ENCODE data around the gene RPS2.
"Not testable (repeated sequence)": the region's sequence is repeated elsewhere in the genome, so short reads cannot be mapped to it uniquely, and the experiment has no call there.

Gene RPS2

GRCh38 chr16:1964506-1965395, at the start of gene RPS2:
TSS of gene RPS2 (minus strand) at chr16:1964826. CDS start at chr16:1964625, 201 bp downstream.
- H3K4me3 ChIP-seq (ENCODE audit: low read length): peak within 1 kb of the TSS; percentile 80
- H3K36me3 ChIP-seq (ENCODE audit: control insufficient read depth, insufficient read depth, low read length): peaks cover 16% of the 10 kb centered on the region
- H3K4me1 ChIP-seq (ENCODE audit: control insufficient read depth, insufficient read depth, low read length): peaks cover 18% of the 10 kb centered on the region
- H3K9ac ChIP-seq (ENCODE audit: low read length): peak within 1 kb of the TSS; percentile 84
- no peaks in the 10 kb centered on the region for H3K27me3 ChIP-seq (ENCODE audit: control insufficient read depth, insufficient read depth, low read length)
- H3K27ac ChIP-seq (ENCODE audit: low read depth, low read length): peak within 1 kb of the TSS; percentile 95

- Histone ChIP-seq H3K9ac (ENCODE audit: low read length) (no peak overlapping the region), H3K36me3 (ENCODE audit: control insufficient read depth, insufficient read depth, low read length) (no peaks in the 10 kb centered on the region), H3K4me3 (ENCODE audit: low read length) (no peak overlapping the region), H3K4me1 (ENCODE audit: control insufficient read depth, insufficient read depth, low read length) (peaks cover 12% of the 10 kb centered on the region), H3K27me3 (ENCODE audit: control insufficient read depth, insufficient read depth, low read length) (no peaks in the 10 kb centered on the region), H3K27ac (ENCODE audit: low read depth, low read length) (no peak overlapping the region)
These were observed 48.9 kb upstream of the RPS2 start for GRCh38 chr16:2013527-2013926.

GRCh38 chr16:2011726-2012125, 47.1 kb upstream of the RPS2 start:
- H3K4me3 ChIP-seq (ENCODE audit: low read length); H3K27ac ChIP-seq (ENCODE audit: low read depth, low read length); H3K36me3 ChIP-seq (ENCODE audit: control insufficient read depth, insufficient read depth, low read length); H3K9ac ChIP-seq (ENCODE audit: low read length); H3K27me3 ChIP-seq (ENCODE audit: control insufficient read depth, insufficient read depth, low read length): not testable (repeated sequence)
- H3K4me1 ChIP-seq (ENCODE audit: control insufficient read depth, insufficient read depth, low read length): peaks cover 23% of the 10 kb centered on the region

- H3K4me1 ChIP-seq (ENCODE audit: control insufficient read depth, insufficient read depth, low read length): peaks cover 24% of the 10 kb centered on the region
- peaks cover 2% of the 10 kb centered on the region for H3K36me3 ChIP-seq (ENCODE audit: control insufficient read depth, insufficient read depth, low read length)
- peak within 1 kb of the TSS; percentile 91 for H3K27ac ChIP-seq (ENCODE audit: low read depth, low read length)
- H3K9ac ChIP-seq (ENCODE audit: low read length): peak within 1 kb of the TSS; percentile 75
- no peaks in the 10 kb centered on the region for H3K27me3 ChIP-seq (ENCODE audit: control insufficient read depth, insufficient read depth, low read length)
- H3K4me3 ChIP-seq (ENCODE audit: low read length): peak within 1 kb of the TSS; percentile 84
These were observed 45.3 kb upstream of the RPS2 start, which contains the start of gene ZNF598 for GRCh38 chr16:2009791-2010510. TSS of gene ZNF598 (minus strand) at chr16:2009821.

GRCh38 chr16:2009164-2009711, 44.6 kb upstream of the RPS2 start:
- H3K4me3 ChIP-seq (ENCODE audit: low read length): peak overlapping the region; percentile 81
- H3K27me3 ChIP-seq (ENCODE audit: control insufficient read depth, insufficient read depth, low read length): no peaks in the 10 kb centered on the region
- peak overlapping the region; percentile 75 for H3K9ac ChIP-seq (ENCODE audit: low read length)
- peak overlapping the region; percentile 70 for H3K27ac ChIP-seq (ENCODE audit: low read depth, low read length)
- H3K36me3 ChIP-seq (ENCODE audit: control insufficient read depth, insufficient read depth, low read length): peaks cover 2% of the 10 kb centered on the region
- peaks cover 28% of the 10 kb centered on the region for H3K4me1 ChIP-seq (ENCODE audit: control insufficient read depth, insufficient read depth, low read length)

- H3K9ac ChIP-seq (ENCODE audit: low read length): peak overlapping the region; percentile 75
- H3K4me3 ChIP-seq (ENCODE audit: low read length): peak overlapping the region; percentile 81
- no peaks in the 10 kb centered on the region for H3K27me3 ChIP-seq (ENCODE audit: control insufficient read depth, insufficient read depth, low read length)
- peak overlapping the region; percentile 70 for H3K27ac ChIP-seq (ENCODE audit: low read depth, low read length)
- H3K4me1 ChIP-seq (ENCODE audit: control insufficient read depth, insufficient read depth, low read length): peaks cover 32% of the 10 kb centered on the region
- H3K36me3 ChIP-seq (ENCODE audit: control insufficient read depth, insufficient read depth, low read length): peaks cover 2% of the 10 kb centered on the region
These were observed 44.1 kb upstream of the RPS2 start for GRCh38 chr16:2008631-2009163.

- peaks cover 7% of the 10 kb centered on the region for H3K36me3 ChIP-seq (ENCODE audit: control insufficient read depth, insufficient read depth, low read length)
- no peak overlapping the region for H3K27ac ChIP-seq (ENCODE audit: low read depth, low read length)
- peak overlapping the region; percentile 19 for H3K9ac ChIP-seq (ENCODE audit: low read length)
- H3K4me3 ChIP-seq (ENCODE audit: low read length): peak overlapping the region; percentile 81
- H3K27me3 ChIP-seq (ENCODE audit: control insufficient read depth, insufficient read depth, low read length): no peaks in the 10 kb centered on the region
- H3K4me1 ChIP-seq (ENCODE audit: control insufficient read depth, insufficient read depth, low read length): peaks cover 32% of the 10 kb centered on the region
These were observed 43.4 kb upstream of the RPS2 start for GRCh38 chr16:2008009-2008526.

GRCh38 chr16:2007081-2007836, 42.6 kb upstream of the RPS2 start:
- Histone ChIP-seq H3K4me3 (ENCODE audit: low read length) (peak overlapping the region; percentile 30), H3K36me3 (ENCODE audit: control insufficient read depth, insufficient read depth, low read length) (peaks cover 11% of the 10 kb centered on the region), H3K27me3 (ENCODE audit: control insufficient read depth, insufficient read depth, low read length) (no peaks in the 10 kb centered on the region), H3K9ac (ENCODE audit: low read length) (peak overlapping the region; percentile 19), H3K27ac (ENCODE audit: low read depth, low read length) (no peak overlapping the region), H3K4me1 (ENCODE audit: control insufficient read depth, insufficient read depth, low read length) (peaks cover 32% of the 10 kb centered on the region)

- H3K4me1 ChIP-seq (ENCODE audit: control insufficient read depth, insufficient read depth, low read length): peaks cover 32% of the 10 kb centered on the region
- H3K27me3 ChIP-seq (ENCODE audit: control insufficient read depth, insufficient read depth, low read length): no peaks in the 10 kb centered on the region
- H3K36me3 ChIP-seq (ENCODE audit: control insufficient read depth, insufficient read depth, low read length): peaks cover 19% of the 10 kb centered on the region
- no peak overlapping the region for H3K9ac ChIP-seq (ENCODE audit: low read length)
- no peak overlapping the region for H3K4me3 ChIP-seq (ENCODE audit: low read length)
- H3K27ac ChIP-seq (ENCODE audit: low read depth, low read length): no peak overlapping the region
These were observed 41.7 kb upstream of the RPS2 start for GRCh38 chr16:2006317-2006716.

- H3K9ac ChIP-seq (ENCODE audit: low read length): no peak overlapping the region
- peaks cover 32% of the 10 kb centered on the region for H3K4me1 ChIP-seq (ENCODE audit: control insufficient read depth, insufficient read depth, low read length)
These were observed 41.0 kb upstream of the RPS2 start for GRCh38 chr16:2005646-2006045.

GRCh38 chr16:2004795-2005517, 40.3 kb upstream of the RPS2 start:
- Histone ChIP-seq H3K4me1 (ENCODE audit: control insufficient read depth, insufficient read depth, low read length) (peaks cover 25% of the 10 kb centered on the region), H3K36me3 (ENCODE audit: control insufficient read depth, insufficient read depth, low read length) (peaks cover 25% of the 10 kb centered on the region), H3K4me3 (ENCODE audit: low read length) (no peak overlapping the region), H3K27me3 (ENCODE audit: control insufficient read depth, insufficient read depth, low read length) (no peaks in the 10 kb centered on the region), H3K27ac (ENCODE audit: low read depth, low read length) (no peak overlapping the region), H3K9ac (ENCODE audit: low read length) (no peak overlapping the region)

More at GRCh38 chr16:2005646-2006045, 41.0 kb upstream of the RPS2 start:
- Histone ChIP-seq H3K4me3 (ENCODE audit: low read length) (no peak overlapping the region), H3K36me3 (ENCODE audit: control insufficient read depth, insufficient read depth, low read length) (peaks cover 24% of the 10 kb centered on the region), H3K27ac (ENCODE audit: low read depth, low read length) (no peak overlapping the region), H3K27me3 (ENCODE audit: control insufficient read depth, insufficient read depth, low read length) (no peaks in the 10 kb centered on the region)
